Endothelial cell (in vitro differentiated cells): ENCODE measurements around the gene ADGRF3. TPM values are rescaled to one million over a fixed set of nuclear protein-coding genes. Genes with fewer than 3 reads are reported as not detected.

ENCODE experiments used
- DNase-seq: peaks from one replicate; pipeline ENCODE4 v3.0.0; 2021; ENCODE audit warnings: low spot score
- H3K27ac Mint-ChIP-seq: one replicate; pipeline ENCODE4 v1.8.0; 2021; ENCODE audit warnings: mixed read lengths, inconsistent platforms; ENCODE audit not compliant: unreplicated experiment
- H3K27me3 Mint-ChIP-seq: one replicate; pipeline ENCODE4 v1.8.0; 2021; ENCODE audit warnings: mild to moderate bottlenecking, moderate library complexity, mixed read lengths, inconsistent platforms; ENCODE audit not compliant: unreplicated experiment
- H3K36me3 Mint-ChIP-seq: one replicate; pipeline ENCODE4 v1.8.0; 2021; ENCODE audit warnings: mild to moderate bottlenecking, low read depth, mixed read lengths, inconsistent platforms; ENCODE audit not compliant: unreplicated experiment
- H3K4me1 Mint-ChIP-seq: one replicate; pipeline ENCODE4 v1.8.0; 2021; ENCODE audit warnings: mild to moderate bottlenecking, mixed read lengths, inconsistent platforms; ENCODE audit not compliant: unreplicated experiment
- H3K4me3 Mint-ChIP-seq: one replicate; pipeline ENCODE4 v1.8.0; 2021; ENCODE audit warnings: mild to moderate bottlenecking, mixed read lengths, inconsistent platforms; ENCODE audit not compliant: unreplicated experiment
- H3K9me3 Mint-ChIP-seq: one replicate; pipeline ENCODE4 v1.8.0; 2021; ENCODE audit warnings: mixed read lengths, inconsistent platforms; ENCODE audit not compliant: unreplicated experiment
- total RNA-seq: library from RNA; stranded (reverse); fragmentation: NEBNext Ultra II Directional; extraction: Animal tissue kit (Norgen Biotek cat#: 25700); gene quantifications from one replicate; pipeline ENCODE4 v1.2.1, GENCODE V29; 2021; ENCODE audit not compliant: unreplicated experiment
- TF ChIP-seq, protein P1 (sequence below): fragments of 200-600 bp; sonication (generic); IDR thresholded peaks from one replicate; pipeline ENCODE4 v1.5.0; 2021; ENCODE audit warnings: antibody characterized with exemption; ENCODE audit not compliant: unreplicated experiment

Gene ADGRF3
- total RNA-seq, 1 donor from 2014 or later: 4.9 TPM

DNA sequence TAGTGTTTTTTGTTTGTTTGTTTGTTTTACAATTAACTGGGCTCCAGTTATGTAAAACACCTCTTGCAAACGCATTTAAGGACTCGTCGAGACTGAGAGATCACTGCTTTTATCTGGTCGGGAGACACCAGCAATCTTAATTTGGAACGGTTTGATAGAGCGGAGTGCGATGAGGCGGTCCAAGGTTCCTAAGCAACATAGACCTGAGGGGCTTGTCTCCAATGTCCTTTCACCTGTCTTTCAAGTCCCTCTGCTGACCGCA, 1.4 kb downstream of the ADGRF3 start:
- Mint-ChIP-seq H3K27me3 (peaks cover 1% of the 10 kb centered on the region), H3K36me3 (no peaks in the 10 kb centered on the region), H3K4me1 (peaks cover 30% of the 10 kb centered on the region), H3K27ac (peak overlapping the region; percentile 99), H3K9me3 (no peaks in the 10 kb centered on the region), H3K4me3 (peak overlapping the region; percentile 99)
- no peak for DNase-seq
- TF ChIP-seq, protein P1, sequence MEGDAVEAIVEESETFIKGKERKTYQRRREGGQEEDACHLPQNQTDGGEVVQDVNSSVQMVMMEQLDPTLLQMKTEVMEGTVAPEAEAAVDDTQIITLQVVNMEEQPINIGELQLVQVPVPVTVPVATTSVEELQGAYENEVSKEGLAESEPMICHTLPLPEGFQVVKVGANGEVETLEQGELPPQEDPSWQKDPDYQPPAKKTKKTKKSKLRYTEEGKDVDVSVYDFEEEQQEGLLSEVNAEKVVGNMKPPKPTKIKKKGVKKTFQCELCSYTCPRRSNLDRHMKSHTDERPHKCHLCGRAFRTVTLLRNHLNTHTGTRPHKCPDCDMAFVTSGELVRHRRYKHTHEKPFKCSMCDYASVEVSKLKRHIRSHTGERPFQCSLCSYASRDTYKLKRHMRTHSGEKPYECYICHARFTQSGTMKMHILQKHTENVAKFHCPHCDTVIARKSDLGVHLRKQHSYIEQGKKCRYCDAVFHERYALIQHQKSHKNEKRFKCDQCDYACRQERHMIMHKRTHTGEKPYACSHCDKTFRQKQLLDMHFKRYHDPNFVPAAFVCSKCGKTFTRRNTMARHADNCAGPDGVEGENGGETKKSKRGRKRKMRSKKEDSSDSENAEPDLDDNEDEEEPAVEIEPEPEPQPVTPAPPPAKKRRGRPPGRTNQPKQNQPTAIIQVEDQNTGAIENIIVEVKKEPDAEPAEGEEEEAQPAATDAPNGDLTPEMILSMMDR: no peak

DNA sequence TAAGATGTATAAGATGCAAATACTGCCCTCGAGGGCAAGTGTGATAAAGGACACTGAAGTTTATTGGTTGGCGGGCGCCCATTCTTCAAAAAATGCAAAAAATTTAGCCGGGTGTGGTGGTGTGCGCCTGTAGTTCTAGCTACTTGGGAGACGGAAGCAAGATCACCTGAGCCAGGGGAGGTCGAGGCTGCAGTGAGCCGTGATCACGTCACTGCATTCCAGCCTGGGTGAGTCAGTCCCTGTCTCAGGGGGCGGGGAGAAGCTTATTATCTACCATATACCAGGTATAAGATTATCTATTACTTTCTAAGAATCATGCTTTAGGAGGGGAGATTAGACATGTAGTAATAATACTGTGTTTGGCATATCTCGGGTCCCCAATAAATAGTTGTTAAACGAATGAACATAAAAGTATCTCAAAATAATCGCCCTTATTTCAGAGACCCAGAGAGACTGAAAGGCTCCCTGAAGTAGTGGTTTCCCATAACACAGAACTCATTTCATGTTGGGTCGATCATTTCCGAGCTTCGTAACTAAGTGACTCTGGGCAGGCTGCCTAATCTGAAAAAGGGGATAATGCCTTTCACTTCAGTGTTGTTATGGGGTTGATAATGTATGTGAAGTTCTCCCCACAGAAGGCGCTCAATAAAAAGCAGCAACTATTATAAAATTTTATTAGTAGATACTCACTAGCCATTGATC, 1.9 kb downstream of the ADGRF3 start:
- H3K27ac Mint-ChIP-seq: peak overlapping the region; percentile 99
- H3K4me1 Mint-ChIP-seq: peaks cover 30% of the 10 kb centered on the region
- H3K9me3 Mint-ChIP-seq: no peaks in the 10 kb centered on the region
- TF ChIP-seq, protein P1: no peak
- H3K4me3 Mint-ChIP-seq: peak overlapping the region; percentile 99
- no peaks in the 10 kb centered on the region for H3K36me3 Mint-ChIP-seq
- peaks cover 1% of the 10 kb centered on the region for H3K27me3 Mint-ChIP-seq
- DNase-seq: no peak

GRCh38 chr2:26340831-26341230, 5.8 kb downstream of the ADGRF3 start:
- Mint-ChIP-seq H3K4me3 (no peak overlapping the region), H3K9me3 (no peaks in the 10 kb centered on the region), H3K27me3 (peaks cover 3% of the 10 kb centered on the region), H3K4me1 (peaks cover 15% of the 10 kb centered on the region), H3K27ac (no peak overlapping the region), H3K36me3 (no peaks in the 10 kb centered on the region)
- TF ChIP-seq, protein P1: no peak
- no peak for DNase-seq

GRCh38 chr2:26337298-26337697, 9.3 kb downstream of the ADGRF3 start:
- no peak overlapping the region for H3K4me3 Mint-ChIP-seq
- DNase-seq: no peak
- no peak overlapping the region for H3K27ac Mint-ChIP-seq
- H3K36me3 Mint-ChIP-seq: no peaks in the 10 kb centered on the region
- no peaks in the 10 kb centered on the region for H3K9me3 Mint-ChIP-seq
- TF ChIP-seq, protein P1: no peak
- peaks cover 3% of the 10 kb centered on the region for H3K27me3 Mint-ChIP-seq
- H3K4me1 Mint-ChIP-seq: peaks cover 5% of the 10 kb centered on the region

DNA sequence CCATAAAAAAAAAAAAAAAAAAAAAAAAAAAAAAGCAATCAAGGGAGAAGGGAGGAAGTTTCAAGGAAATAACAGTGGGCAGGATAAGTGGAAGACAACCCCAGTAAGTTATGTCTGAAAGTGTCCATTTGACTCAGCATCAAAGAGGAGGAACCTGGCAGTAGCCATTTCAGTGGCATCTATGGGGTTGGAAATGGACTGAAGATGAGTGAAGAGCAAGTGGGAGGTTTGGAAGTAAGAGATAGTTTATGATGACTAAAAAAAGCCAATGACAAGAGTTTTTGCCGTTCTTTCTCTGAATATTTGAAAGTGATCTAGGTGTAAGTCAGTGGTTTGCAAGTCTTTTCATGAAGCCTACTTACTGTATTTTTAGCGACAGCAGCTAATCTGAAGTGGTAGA, 9.9 kb downstream of the ADGRF3 start:
- no peak overlapping the region for H3K4me3 Mint-ChIP-seq
- TF ChIP-seq, protein P1: no peak
- no peak overlapping the region for H3K27ac Mint-ChIP-seq
- peaks cover 3% of the 10 kb centered on the region for H3K27me3 Mint-ChIP-seq
- peaks cover 5% of the 10 kb centered on the region for H3K4me1 Mint-ChIP-seq
- no peaks in the 10 kb centered on the region for H3K9me3 Mint-ChIP-seq
- H3K36me3 Mint-ChIP-seq: no peaks in the 10 kb centered on the region
- DNase-seq: no peak
